KMS-11 (cell line): ENCODE results near the gene TOX2.

ENCODE experiments used
- H2AFZ ChIP-seq: fragments of 200-600 bp; sonication (generic); 2 replicates; pipeline ENCODE4 v1.6.1; 2016; ENCODE audit warnings: antibody characterized with exemption, mixed run types, low read depth
- H3K27ac ChIP-seq: fragments of 200-600 bp; sonication (generic); 2 replicates; pipeline ENCODE4 v1.6.1; 2016; ENCODE audit warnings: mild to moderate bottlenecking, mixed run types
- H3K27me3 ChIP-seq: fragments of 200-600 bp; sonication (generic); 2 replicates; pipeline ENCODE4 v1.6.1; 2017; ENCODE audit warnings: mild to moderate bottlenecking, low read depth, mixed run types, moderate library complexity; ENCODE audit not compliant: insufficient read depth
- H3K36me3 ChIP-seq: fragments of 200-600 bp; sonication (generic); 2 replicates; pipeline ENCODE4 v1.6.1; 2017; ENCODE audit warnings: mild to moderate bottlenecking, mixed run types; ENCODE audit not compliant: insufficient read depth
- H3K4me1 ChIP-seq: fragments of 200-600 bp; sonication (generic); 2 replicates; pipeline ENCODE4 v1.6.1; 2016; ENCODE audit warnings: mild to moderate bottlenecking, low read depth, mixed run types; ENCODE audit not compliant: poor library complexity, severe bottlenecking
- H3K4me2 ChIP-seq: fragments of 200-600 bp; sonication (generic); 2 replicates; pipeline ENCODE4 v1.7.0; 2016; ENCODE audit warnings: mild to moderate bottlenecking, mixed run types
- H3K4me3 ChIP-seq: fragments of 200-600 bp; sonication (generic); IDR thresholded peaks from 2 replicates; pipeline ENCODE4 v1.6.1; 2017; ENCODE audit warnings: low read depth, low read length, mixed read lengths; ENCODE audit not compliant: insufficient read depth
- H3K79me2 ChIP-seq: fragments of 200-600 bp; sonication (generic); 2 replicates; pipeline ENCODE4 v1.6.1; 2016; ENCODE audit warnings: low read depth, mixed run types; ENCODE audit not compliant: insufficient read depth
- H3K9ac ChIP-seq: fragments of 200-600 bp; sonication (generic); 2 replicates; pipeline ENCODE4 v1.6.1; 2016; ENCODE audit warnings: mild to moderate bottlenecking, mixed run types
- H4K20me1 ChIP-seq: fragments of 200-600 bp; sonication (generic); 2 replicates; pipeline ENCODE4 v1.6.1; 2016; ENCODE audit warnings: mild to moderate bottlenecking, mixed run types; ENCODE audit not compliant: insufficient read depth
- CTCF ChIP-seq: fragments of 200-600 bp; sonication (generic); conservative IDR thresholded peaks from 2 replicates; pipeline ENCODE4 v1.6.1; 2017; ENCODE audit warnings: low read depth, mild to moderate bottlenecking, antibody characterized with exemption, low read length, moderate library complexity, mixed read lengths

TOX2 gene

GRCh38 chr20:44050327-44050726 is 135.7 kb downstream of the TOX2 start:
- H3K4me2 ChIP-seq: no peak overlapping the region
- no peaks in the 10 kb centered on the region for H4K20me1 ChIP-seq
- H3K4me1 ChIP-seq: no peaks in the 10 kb centered on the region
- no peaks in the 10 kb centered on the region for H3K36me3 ChIP-seq
- H3K27ac ChIP-seq: no peak overlapping the region
- TF ChIP-seq CTCF: no peak
- no peak overlapping the region for H3K4me3 ChIP-seq
- H3K9ac ChIP-seq: no peak overlapping the region
- H3K79me2 ChIP-seq: no peaks in the 10 kb centered on the region
- H2AFZ ChIP-seq: no peak overlapping the region
- H3K27me3 ChIP-seq: no peaks in the 10 kb centered on the region

- no peaks in the 10 kb centered on the region for H3K27me3 ChIP-seq
- H3K4me3 ChIP-seq: no peak overlapping the region
- H3K36me3 ChIP-seq: no peaks in the 10 kb centered on the region
- no peaks in the 10 kb centered on the region for H4K20me1 ChIP-seq
- no peak overlapping the region for H3K27ac ChIP-seq
- no peaks in the 10 kb centered on the region for H3K79me2 ChIP-seq
- H3K4me2 ChIP-seq: no peak overlapping the region
- no peak for TF ChIP-seq CTCF
- H3K9ac ChIP-seq: no peak overlapping the region
- peaks cover under 1% of the 10 kb centered on the region for H3K4me1 ChIP-seq
- no peak overlapping the region for H2AFZ ChIP-seq
These were observed 136.4 kb downstream of the TOX2 start for GRCh38 chr20:44050925-44051660.

- Histone ChIP-seq H3K4me3 (no peak overlapping the region), H3K79me2 (no peaks in the 10 kb centered on the region), H3K4me1 (peaks cover 4% of the 10 kb centered on the region), H3K27ac (no peak overlapping the region), H3K9ac (no peak overlapping the region), H3K4me2 (no peak overlapping the region), H3K27me3 (no peaks in the 10 kb centered on the region), H2AFZ (no peak overlapping the region), H4K20me1 (no peaks in the 10 kb centered on the region), H3K36me3 (no peaks in the 10 kb centered on the region)
- no peak for TF ChIP-seq CTCF
These were observed 137.0 kb downstream of the TOX2 start for GRCh38 chr20:44051661-44052000.

- Histone ChIP-seq H3K79me2 (no peaks in the 10 kb centered on the region), H3K9ac (no peak overlapping the region), H3K27ac (no peak overlapping the region), H3K4me3 (no peak overlapping the region), H3K36me3 (no peaks in the 10 kb centered on the region), H3K27me3 (no peaks in the 10 kb centered on the region), H3K4me2 (no peak overlapping the region), H3K4me1 (peaks cover 4% of the 10 kb centered on the region), H2AFZ (no peak overlapping the region), H4K20me1 (no peaks in the 10 kb centered on the region)
- no peak for TF ChIP-seq CTCF
These were observed 137.5 kb downstream of the TOX2 start for GRCh38 chr20:44052166-44052565.
